Ammon's horn (tissue), 1 donor: ENCODE data around the gene PTGFRN.
A peak's percentile ranks its signal among the peaks of the same experiment; 100 is the strongest.

Experiments used
- DNase-seq: peaks from one replicate; pipeline ENCODE4 v3.0.0-alpha.2; 2016; ENCODE audit warnings: low spot score

Gene PTGFRN

DNA sequence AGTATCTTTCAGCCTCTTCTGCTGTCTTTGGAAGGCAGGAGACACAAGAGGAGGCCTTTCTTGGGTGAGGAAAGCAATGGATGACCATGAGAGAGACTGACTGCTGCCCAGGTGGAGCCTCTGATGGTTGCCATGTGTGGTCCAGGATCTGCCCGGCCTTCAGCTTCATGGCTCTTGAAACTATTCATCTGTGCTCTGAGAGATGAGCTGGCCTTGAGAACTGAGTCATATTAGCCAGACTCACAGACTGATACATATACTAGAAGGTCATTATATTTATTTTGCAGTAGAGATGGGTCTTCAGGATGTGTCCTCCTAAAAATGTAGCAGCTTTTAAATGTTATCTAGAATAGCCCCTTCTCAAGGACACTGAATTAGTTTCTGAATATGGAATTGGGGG is 33.7 kb downstream of the PTGFRN start:
- no peak for DNase-seq

DNA sequence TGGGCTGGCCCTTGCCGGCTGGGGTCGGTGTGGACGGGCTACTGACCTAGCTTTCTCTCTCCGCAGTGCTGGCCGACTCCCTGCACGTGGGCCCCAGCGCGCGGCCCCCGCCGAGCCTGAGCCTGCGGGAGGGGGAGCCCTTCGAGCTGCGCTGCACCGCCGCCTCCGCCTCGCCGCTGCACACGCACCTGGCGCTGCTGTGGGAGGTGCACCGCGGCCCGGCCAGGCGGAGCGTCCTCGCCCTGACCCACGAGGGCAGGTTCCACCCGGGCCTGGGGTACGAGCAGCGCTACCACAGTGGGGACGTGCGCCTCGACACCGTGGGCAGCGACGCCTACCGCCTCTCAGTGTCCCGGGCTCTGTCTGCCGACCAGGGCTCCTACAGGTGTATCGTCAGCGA is 34.9 kb downstream of the PTGFRN start:
- no peak for DNase-seq

DNA sequence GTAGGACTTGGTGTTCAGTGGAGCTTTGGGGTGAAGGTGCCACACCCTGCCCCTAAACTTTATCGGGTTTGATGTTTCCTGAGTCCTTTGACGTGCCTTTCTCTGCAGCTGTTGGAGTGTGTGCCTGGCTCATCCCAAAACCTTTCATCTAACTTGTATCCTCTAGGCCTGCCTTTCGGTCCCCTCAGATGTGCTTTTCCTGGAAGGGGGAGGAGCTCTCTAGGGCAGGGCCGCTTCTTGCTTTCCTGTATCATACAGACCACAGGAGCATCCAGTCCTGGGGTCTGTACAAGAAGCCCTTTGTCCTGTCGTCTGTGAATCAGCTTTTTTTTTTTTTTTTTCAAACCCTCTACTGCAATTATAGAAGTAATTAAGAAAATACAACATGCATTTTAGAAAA is 35.7 kb downstream of the PTGFRN start:
- no peak for DNase-seq

DNA sequence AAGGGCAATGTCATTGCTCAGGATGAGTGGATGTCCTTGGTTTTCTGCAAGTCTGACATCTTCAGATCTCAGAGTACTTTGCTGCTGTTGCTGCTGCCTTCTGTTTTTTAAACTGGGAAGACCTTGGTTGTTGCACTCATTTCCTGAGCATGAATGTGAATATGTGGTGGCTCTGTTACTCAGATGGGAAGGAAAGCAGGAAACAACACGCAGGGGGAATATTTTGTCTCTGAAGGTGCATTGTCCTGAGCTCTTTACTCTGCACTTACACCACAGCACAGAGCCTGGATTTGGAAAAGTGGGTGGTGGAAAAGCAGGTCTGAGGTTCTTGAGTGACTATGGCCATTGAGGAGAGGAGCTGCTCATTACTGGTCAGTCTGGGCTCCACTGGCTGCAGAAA is 36.3 kb downstream of the PTGFRN start:
- no peak for DNase-seq

DNA sequence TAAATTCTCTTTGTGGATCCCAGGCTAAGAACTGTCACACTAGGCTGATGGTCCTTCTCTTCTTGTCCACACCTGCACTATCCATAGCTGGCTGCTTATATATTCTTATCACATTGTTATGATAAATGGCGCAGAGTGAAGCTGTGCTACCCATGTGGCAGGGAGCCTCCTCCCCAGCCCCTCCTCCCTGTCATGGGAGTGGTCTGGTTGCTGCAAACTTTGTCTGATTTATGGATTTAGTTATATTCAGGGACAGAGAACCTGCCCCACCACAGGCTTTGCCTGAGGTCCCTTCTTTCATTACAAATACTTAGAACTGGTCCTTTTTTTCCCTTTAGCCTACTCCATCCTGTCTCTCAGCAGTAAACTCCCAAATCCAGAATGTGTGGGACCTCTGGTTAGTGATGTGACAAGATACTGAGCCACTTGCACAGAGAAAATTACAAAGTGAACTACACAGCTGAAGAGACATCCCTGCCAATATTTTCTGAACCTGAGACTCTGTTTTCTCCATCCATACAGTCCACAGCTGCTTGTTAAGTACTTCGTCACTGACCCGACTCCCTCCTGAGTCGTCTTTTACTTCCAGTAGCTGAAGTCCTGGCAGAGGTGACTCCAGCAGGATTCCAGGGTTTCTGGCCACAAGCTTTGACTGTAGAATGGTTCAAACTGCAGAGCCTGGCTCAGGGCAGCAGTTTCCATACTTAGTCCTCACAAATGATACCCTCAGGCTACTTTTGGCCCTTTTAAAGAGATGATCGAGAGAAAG is 37.6 kb downstream of the PTGFRN start:
- no peak for DNase-seq

- peak; percentile 28 for DNase-seq
Observed at GRCh38 chr1:116948046-116948445, 38.3 kb downstream of the PTGFRN start.

GRCh38 chr1:116948642-116949041 is 38.9 kb downstream of the PTGFRN start:
- no peak for DNase-seq

- peak; percentile 48 for DNase-seq
Observed at GRCh38 chr1:116949213-116949985, 39.7 kb downstream of the PTGFRN start.

- peak; percentile 12 for DNase-seq
Observed at GRCh38 chr1:116950517-116951199, 40.9 kb downstream of the PTGFRN start.

- DNase-seq, result no peak
Observed at GRCh38 chr1:116951200-116951935, 41.7 kb downstream of the PTGFRN start.

GRCh38 chr1:116952738-116953275 is 43.1 kb downstream of the PTGFRN start:
- no peak for DNase-seq

- DNase-seq, result no peak
Observed at GRCh38 chr1:116954440-116954839, 44.7 kb downstream of the PTGFRN start.

DNA sequence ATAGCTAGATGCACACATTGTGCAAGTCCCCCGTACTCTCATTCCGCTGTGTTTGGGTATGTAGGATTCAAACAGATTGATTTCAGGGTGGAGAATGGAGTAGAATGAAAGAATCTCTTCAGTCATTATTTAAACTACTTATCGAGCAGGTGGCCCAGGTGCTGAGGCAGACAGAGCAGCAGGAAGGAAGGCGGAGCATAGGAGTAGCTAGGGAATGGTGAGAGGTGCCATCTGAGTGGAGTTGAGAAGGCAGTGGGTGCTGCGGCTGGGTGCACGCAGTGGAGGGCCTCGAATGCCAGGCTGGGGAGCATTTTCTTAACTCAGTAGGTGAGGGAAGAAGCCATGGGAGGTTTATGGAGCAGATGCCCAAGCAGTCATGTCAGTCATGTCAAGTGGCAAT is 46.7 kb downstream of the PTGFRN start:
- no peak for DNase-seq

GRCh38 chr1:116957646-116958045 is 47.9 kb downstream of the PTGFRN start:
- DNase-seq, result no peak

- no peak for DNase-seq
Observed at GRCh38 chr1:116958110-116958509, 48.4 kb downstream of the PTGFRN start.

GRCh38 chr1:116958977-116959376 is 49.3 kb downstream of the PTGFRN start:
- no peak for DNase-seq

DNA sequence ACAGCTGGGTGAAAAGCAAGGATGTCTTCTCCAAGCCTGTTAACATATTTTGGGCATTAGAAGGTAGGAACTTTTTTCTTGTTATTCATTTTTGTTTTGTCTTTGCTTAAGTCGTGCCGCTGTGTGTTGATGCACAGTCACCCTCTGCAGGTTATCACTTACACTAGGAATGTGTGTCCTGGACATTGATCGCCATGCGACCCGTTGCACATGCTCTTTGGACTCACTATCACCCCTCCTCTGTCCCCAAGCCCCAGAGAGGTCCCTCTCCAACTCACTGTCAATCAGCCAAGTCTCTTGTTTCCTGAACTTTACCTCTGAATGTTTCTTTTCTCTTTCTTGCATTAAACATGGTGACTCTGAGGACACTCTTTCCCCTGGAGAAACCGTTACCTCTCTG is 51.9 kb downstream of the PTGFRN start:
- DNase-seq, result no peak

- no peak for DNase-seq
Observed at GRCh38 chr1:116962987-116963639, 53.4 kb downstream of the PTGFRN start.

DNA sequence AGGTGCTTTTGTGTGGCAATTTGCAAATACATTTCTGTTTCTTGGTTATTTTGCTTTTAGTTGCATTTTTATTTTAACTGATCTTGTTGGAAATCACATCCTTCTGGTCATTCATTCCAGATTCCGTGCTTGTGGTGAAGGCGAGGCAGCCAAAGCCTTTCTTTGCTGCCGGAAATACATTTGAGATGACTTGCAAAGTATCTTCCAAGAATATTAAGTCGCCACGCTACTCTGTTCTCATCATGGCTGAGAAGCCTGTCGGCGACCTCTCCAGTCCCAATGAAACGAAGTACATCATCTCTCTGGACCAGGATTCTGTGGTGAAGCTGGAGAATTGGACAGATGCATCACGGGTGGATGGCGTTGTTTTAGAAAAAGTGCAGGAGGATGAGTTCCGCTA is 57.1 kb downstream of the PTGFRN start:
- no peak for DNase-seq

- DNase-seq, result no peak
Observed at GRCh38 chr1:116968724-116969123, 59.0 kb downstream of the PTGFRN start.

GRCh38 chr1:116971258-116971860 is 61.6 kb downstream of the PTGFRN start:
- DNase-seq, result no peak
